Umbilical cord (tissue), 2 donors: ENCODE measurements around the gene AXL. TPM values are rescaled to one million over a fixed set of nuclear protein-coding genes. Genes with fewer than 3 reads are reported as not detected.
"Not testable (repeated sequence)": the region's sequence is repeated elsewhere in the genome, so short reads cannot be mapped to it uniquely, and the experiment has no call there.

ENCODE experiments used
- DNase-seq: peaks from one replicate; pipeline ENCODE4 v3.0.0-alpha.2; 2015; ENCODE audit warnings: low spot score
- total RNA-seq: library from RNA; depleted of rRNA; stranded (reverse); fragments of >200 nt; gene quantifications from one replicate; pipeline ENCODE4 v1.2.3, GENCODE V29; 2014; ENCODE audit warnings: low replicate concordance; ENCODE audit not compliant: insufficient read depth

Gene AXL
- total RNA-seq, result 104 TPM

- peak; percentile 96 for DNase-seq
These were observed at the start of gene AXL for GRCh38 chr19:41218615-41219507. AXL (plus strand) TSS chr19:41219223; CDS start chr19:41219393, 170 bp downstream.

DNA sequence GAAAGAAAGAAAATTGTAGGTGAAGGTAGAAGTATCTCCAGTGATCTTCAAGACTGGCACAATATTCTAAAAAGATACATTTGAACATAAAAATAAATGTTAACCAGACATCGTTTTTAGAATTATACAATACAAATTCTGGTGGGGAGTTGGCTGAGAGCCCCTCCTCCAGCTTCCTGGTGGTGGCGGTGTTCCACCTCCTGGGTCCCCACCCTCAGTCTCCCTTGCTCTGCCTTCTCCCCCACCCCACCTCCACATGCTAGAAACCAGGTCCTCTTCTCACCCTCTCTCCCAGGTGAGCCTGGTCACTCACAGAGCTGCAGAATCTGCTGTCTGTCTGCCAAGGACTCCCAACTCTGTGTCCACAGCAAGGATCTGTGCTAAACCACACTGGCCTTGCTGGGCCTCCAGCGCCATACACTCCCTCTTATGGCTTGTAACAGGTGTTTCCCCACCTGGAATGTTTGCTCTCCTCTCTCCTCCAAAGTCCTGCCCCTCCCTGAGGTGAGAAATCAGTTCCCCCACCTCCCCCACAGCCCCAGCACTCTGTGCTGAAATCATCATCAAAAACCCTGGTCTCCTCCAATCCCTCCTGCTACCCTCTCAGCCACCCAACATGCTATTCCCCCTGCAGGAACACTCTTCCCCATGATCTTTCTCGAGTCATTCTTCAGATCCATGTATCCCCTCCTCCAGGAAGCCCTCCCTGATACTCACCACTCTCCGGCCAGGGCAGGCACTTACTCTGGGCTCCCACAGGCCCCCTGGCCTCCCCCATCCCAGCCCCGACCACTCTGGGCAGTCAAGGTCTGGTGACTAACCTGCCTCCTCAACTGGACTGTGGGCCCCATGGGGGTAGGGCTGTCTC, 46.5 kb upstream of the AXL start:
- no peak for DNase-seq

DNA sequence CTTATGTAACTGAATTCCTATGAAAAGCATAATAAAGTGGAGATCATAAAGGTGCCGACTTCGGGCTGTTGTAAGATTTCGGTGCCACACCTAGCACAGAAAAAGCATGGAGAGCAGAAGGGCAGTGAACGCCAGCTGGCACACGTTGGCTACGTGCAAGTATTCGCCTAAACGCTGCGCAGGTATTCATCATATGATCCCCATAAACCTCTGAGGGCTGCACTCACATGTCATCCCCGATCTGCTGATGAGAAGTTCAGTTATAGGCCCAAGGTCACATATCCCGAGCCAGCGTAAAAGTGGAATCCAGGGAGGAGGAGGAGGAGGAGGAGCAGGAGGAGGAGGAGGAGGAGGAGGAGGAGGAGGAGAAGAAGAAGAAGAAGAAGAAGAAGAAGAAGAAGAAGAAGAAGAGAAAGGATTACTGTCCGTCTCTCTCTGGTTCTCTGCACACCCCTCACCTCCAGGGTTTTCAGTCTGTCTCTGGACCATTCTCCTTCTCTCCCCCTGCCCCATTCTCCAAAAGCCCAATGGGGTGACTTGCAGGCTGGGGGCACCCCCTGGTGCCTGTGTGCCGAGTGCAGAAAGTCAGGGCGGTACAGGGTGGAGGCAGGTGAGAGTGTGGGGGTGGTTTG, 44.6 kb upstream of the AXL start:
- no peak for DNase-seq

DNA sequence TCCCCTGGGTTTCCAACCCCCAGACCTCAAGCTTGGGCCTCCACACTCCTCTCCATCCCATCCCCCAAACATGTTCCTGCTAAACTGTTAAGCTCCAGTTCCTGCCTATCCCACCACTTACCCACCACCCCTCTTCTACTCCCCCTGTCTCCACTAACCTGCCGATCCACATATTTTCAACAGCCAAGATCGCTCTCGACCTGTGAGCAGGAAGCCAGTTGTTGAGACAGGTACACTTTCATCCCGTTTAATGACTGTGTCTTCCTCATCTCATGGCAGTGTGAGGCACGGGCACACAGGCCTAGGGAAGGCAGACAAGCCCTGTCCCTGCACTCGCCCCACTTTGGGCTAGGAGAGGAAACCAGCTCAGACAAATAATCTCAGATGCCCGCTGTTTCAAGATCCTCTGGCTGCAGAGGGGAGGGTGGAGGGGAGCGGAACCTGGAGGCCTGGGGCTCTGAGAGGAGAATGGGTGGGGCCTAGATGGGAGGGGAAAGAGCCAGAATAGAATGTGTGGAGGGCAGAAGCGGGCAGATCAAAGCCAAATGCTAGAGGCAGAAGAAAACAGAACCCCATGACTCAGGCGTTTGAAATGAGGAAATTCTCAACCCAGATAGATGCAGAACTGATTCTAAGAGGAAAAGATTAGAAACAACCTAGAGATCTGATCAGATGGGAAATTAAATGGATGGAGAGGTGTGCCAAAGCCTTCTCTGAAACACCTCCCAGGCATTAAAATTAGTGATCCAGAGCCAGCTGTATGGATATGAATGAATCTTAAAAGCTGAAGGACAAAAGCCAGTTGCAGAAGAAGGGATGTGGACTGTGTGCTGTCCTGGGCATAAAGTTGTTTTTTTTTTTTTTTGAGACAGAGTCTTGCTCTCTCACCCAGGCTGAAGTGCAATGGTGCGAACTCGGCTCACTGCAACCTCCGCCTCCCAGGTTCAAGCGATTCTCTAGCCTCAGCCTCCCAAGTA, 42.9 kb upstream of the AXL start:
- peak; percentile 98 for DNase-seq

DNA sequence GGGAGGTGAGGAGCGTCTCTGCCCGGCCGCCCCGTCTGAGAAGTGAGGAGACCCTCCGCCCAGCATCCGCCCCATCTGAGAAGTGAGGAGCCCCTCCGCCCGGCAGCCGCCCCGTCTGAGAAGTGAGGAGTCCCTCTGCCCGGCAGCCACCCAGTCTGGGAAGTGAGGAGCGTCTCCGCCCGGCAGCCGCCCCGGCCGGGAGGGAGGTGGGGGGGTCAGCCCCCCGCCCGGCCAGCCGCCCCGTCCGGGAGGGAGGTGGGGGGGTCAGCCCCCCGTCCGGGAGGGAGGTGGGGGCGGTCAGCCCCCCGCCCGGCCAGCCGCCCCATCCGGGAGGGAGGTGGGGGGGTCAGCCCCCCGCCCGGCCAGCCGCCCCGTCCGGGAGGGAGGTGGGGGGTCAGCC, 38.9 kb upstream of the AXL start:
- DNase-seq, result not testable (repeated sequence)

DNA sequence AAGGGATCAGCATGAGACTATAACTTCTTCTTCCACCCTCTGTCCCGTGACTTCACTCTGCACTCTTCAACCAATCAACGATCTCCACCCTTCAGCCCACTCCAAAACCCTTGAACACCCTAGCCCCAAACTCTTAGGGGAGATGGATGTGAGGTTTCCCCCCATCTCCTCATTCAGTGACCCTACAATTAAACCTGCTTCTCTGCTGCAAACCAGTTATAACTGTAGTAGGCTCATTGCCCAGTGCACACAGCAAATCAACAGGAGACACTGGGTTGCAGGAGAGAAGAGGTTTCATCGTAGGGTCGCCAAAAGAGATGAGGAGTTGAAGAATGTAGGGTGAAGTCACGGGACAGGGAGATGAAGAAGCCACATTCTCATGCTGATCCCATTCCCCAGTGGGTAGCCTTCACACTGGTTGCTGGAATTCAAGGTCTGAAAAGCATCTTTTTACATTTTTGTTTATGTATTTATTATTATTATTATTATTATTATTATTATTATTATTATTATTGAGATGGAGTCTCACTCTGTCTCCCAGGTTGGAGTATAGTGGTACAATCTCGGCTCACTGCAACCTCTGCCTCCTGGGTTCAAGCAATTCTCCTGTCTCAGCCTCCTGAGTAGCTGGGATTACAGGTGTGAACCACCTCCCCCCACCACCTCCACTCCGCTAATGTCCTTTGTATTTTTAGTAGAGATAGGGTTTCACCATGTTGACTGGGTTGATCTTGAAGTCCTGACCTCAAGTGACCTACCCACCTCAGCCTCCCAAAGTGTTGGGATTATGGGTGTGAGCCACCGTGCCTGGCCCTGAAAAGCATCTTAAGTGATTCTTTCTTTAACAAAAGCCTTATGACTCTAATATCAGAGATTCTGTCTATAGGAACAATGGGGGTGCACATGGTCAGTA, 31.8 kb upstream of the AXL start:
- no peak for DNase-seq

GRCh38 chr19:41187884-41188279, 31.1 kb upstream of the AXL start:
- DNase-seq, result no peak

DNA sequence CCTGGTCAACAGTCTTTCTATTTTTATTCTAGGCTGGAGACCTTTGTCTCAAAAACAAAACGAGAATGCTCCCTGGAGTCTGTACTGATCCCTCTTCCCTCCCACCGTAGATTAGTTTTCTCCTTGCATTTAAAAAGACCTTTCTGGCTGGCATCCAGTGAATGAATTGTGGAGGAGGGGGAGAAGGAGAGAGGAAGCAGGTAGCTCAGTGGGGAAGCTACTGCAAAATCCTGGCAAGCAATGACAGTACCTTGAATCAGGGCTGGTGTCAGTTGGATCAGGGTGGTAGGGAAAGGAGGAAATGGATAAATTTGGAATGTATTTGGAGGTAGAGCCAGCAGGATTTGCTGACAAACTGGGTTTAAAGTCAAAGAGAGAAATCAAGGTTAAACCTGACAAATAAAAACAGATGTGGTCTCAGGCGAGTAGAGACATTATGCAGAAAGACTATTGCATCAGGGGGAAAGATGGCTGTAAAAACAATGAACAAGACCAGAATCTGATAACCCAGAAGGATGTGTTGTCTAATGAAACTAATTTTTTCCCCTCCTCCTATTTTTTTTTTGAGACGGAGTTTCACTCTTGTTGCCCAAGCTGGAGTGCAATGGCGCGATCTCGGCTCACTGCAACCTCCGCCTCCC, 29.5 kb upstream of the AXL start:
- DNase-seq, result peak; percentile 38

- DNase-seq, result no peak
These were observed 26.2 kb upstream of the AXL start, which contains the start of gene CYP2S1 for GRCh38 chr19:41192574-41193429. CYP2S1 (plus strand) TSS chr19:41193219; CDS start chr19:41193265, 46 bp downstream.

- no peak for DNase-seq
These were observed 25.4 kb upstream of the AXL start for GRCh38 chr19:41193430-41194156.

DNA sequence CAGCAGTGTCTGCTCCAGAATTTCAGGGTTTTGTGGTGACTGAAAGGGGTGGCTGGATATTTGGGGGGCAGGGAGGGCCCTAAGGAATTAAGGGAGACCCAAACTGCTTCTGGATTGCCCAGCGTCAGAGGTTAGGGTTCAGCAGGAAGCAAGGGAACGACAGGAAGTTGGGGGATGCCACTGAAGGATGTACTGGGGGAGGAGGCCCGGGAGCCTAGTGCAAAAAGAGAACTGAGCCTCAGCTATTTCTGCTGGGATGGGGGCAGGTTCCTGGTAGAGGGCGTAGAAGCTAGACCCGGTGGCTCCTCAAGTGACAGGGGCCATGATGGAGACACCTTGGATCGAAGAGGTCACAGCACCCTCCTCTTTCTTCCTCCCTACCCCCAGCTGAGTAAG, 24.9 kb upstream of the AXL start:
- DNase-seq, result no peak

GRCh38 chr19:41195675-41196497, 23.1 kb upstream of the AXL start:
- no peak for DNase-seq

DNA sequence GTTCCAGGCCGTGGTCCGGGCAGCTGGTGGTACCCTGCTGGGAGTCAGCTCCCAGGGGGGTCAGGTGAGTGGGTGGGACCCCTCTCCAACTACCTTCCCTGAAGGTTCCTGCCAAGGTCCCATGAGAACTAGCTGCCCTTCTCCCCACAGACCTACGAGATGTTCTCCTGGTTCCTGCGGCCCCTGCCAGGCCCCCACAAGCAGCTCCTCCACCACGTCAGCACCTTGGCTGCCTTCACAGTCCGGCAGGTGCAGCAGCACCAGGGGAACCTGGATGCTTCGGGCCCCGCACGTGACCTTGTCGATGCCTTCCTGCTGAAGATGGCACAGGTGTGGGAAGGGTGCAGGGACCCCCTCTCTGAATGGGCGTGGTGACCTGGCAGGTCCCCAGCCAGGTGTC, 20.5 kb upstream of the AXL start:
- DNase-seq, result no peak

GRCh38 chr19:41203371-41203770, 15.7 kb upstream of the AXL start:
- DNase-seq, result no peak

DNA sequence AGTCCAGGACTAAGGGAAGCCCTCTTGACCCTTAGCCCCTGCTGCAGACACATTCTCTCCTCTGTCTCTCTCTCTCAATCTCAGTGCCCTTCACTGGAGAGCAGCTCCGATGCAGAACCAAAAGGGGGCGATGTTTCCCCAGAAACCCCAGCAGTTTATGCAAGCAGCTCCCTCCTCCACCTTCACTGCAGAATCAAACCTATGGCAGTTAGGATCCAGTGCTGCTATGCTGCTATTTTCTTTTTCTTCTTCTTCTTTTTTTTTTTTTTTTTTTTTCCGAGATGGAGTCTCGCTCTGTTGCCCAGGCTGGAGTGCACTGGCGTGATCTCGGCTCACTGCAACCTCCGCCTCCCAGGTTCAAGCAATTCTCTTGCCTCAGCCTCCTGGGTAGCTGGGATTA, 14.7 kb upstream of the AXL start:
- DNase-seq, result peak; percentile 91

GRCh38 chr19:41205995-41206394, 13.0 kb upstream of the AXL start:
- DNase-seq, result no peak

DNA sequence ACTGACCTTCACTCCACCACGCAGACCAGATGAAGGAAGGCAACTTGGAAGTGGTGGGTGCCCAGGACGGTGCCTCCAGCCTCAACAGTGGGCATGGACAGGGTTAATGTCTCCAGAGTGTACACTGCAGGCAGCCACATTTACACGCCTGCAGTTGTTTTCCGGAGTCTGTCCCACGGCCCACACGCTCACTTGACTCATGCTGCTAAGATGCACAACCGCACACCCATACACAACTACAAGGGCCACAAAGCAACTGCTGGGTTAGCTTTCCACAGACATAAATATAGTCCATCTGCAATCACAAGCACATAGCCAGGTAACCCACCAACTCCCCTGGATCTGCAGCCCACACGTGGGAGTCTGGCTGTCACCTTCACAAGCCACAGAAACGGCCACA, 12.6 kb upstream of the AXL start:
- no peak for DNase-seq
